ENCODE data around the gene CFAP46. TPM values are rescaled to one million over a fixed set of nuclear protein-coding genes. Genes with fewer than 3 reads are reported as not detected.

Gene CFAP46
- total and polyA plus RNA-seq, 2 of the 8 experiments (the other 6 are each of a cell fraction or from before 2014, with no cell fraction given) = 2.6 to 4.8 TPM

DNA sequence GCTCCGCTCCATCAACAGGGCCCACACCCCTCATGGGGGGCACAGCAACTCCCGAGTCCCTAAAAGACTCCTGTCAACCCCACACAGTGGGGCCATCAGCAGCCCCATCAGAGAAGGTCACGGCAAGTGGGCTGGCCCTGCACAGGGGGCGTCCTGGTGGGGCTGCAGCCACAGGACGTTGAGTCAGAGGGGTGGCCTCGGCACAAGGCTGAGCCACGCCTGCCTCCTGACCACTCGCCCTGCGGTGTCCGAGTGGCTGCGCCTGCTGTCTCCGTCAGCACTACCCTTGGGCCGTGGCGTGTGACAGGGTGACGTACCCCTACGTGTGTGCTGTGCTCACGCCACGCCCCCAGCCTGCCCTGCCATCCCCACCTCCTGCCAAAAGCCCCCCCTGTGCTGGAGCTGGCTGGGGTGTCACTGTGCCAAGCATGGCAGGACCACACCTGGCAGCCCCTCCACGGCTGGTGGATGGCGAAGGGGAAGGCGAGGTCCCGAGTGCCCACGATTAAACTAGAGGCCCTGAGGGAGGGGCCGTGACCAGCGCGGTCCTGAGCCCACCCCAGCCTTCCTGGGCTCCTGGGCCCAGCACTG, 130.4 kb downstream of the CFAP46 start:
- H2AFZ ChIP-seq (ENCODE audit: low read length) = no peak overlapping the region
- ChIA-PET POLR2A (ENCODE audit: partially characterized antibody) (no interaction called here), CTCF (ENCODE audit: partially characterized antibody) (interaction anchor here (1.0 kb wide), 1 partner anchor 9 kb away, joined by 3 read pairs; no protein-coding TSS in a partner anchor)
- no peak overlapping the region for H3K27ac ChIP-seq (ENCODE audit: low read depth, low read length)
- TF ChIP-seq SIN3A (conservative IDR thresholded peaks at IDR 0.05 in 1 of 2, IDR thresholded peaks at IDR 0.05 in 1 of 2; ENCODE audit: low read depth in 1 of 2, low read length in 2 of 2) (no peak), RNF2 (IDR thresholded peaks at IDR 0.05; ENCODE audit: borderline replicate concordance, low read depth, low read length, missing control alignments, poor library complexity, severe bottlenecking) (no peak), TAF7 (optimal IDR thresholded peaks at IDR 0.05; ENCODE audit: borderline replicate concordance, low read depth, low read length) (no peak), EP300 (IDR thresholded peaks at IDR 0.05; ENCODE audit: borderline replicate concordance in 1 of 2, low read depth in 2 of 2, low read length in 2 of 2) (no peak)
- H3K4me3 ChIP-seq (ENCODE audit: extremely low read depth in 1 of 4, insufficient read depth in 2 of 4, low read depth in 3 of 4, low read length in 4 of 4) = no peak overlapping the region
- H4K91ac ChIP-seq (replicated peaks; ENCODE audit: insufficient read length, low read length) = no peak overlapping the region
- DNase-seq (ENCODE audit: low read depth in 1 of 2, low spot score in 2 of 2) (no peak), FAIRE-seq (no peak)
- H3K9me3 ChIP-seq (ENCODE audit: insufficient read depth in 2 of 2, low read depth in 1 of 2, low read length in 1 of 2) = no peaks in the 10 kb centered on the region
- no peaks in the 10 kb centered on the region for H3K79me1 ChIP-seq (ENCODE audit: low read depth, low read length)
- H4K20me1 ChIP-seq (replicated peaks in 1 of 2; ENCODE audit: control insufficient read depth in 1 of 2, insufficient read depth in 2 of 2, low read length in 2 of 2) = no peaks in the 10 kb centered on the region
- H2AK5ac ChIP-seq (ENCODE audit: low read depth, low read length) = no peak overlapping the region
- no peaks in the 10 kb centered on the region for H3K79me2 ChIP-seq (ENCODE audit: control insufficient read depth in 1 of 2, insufficient read depth in 2 of 2, low read length in 2 of 2)
- no peak overlapping the region for H3K4ac ChIP-seq (replicated peaks; ENCODE audit: insufficient read length, low read depth, low read length)
- no peaks in the 10 kb centered on the region for H3K27me3 ChIP-seq (replicated peaks in 1 of 4; ENCODE audit: control insufficient read depth in 3 of 4, extremely low read depth in 1 of 4, insufficient read depth in 3 of 4, low read length in 3 of 4)
- peak overlapping the region; percentile 68 for H4K8ac ChIP-seq (ENCODE audit: extremely low read depth, insufficient read depth, low read length)
- no peak overlapping the region; the same call in 1 of the 2 replicates for H2BK5ac ChIP-seq (ENCODE audit: low read depth, low read length)
- no peaks in the 10 kb centered on the region for H3K36me3 ChIP-seq (ENCODE audit: control insufficient read depth in 2 of 4, insufficient read depth in 4 of 4, low read length in 3 of 4)
- no peak overlapping the region for H2BK20ac ChIP-seq (ENCODE audit: low read length)
- no peak overlapping the region for H3K23ac ChIP-seq (ENCODE audit: insufficient read length)
- 88% methylated on average over 25 of the region's 26 CpGs; no CpG with 5 or more reads in 1 of the 2 experiments for WGBS, 2 experiments (ENCODE audit: extremely low coverage in 1 of 2, insufficient coverage in 1 of 2, insufficient read length in 1 of 2, insufficient replicate concordance in 2 of 2, low coverage in 1 of 2, low lambda C conversion rate in 2 of 2, missing lambda C conversion rate in 1 of 2)
- H3K9ac ChIP-seq (replicated peaks in 1 of 4; ENCODE audit: extremely low read depth in 1 of 4, low read depth in 3 of 4, low read length in 3 of 4) = no peak overlapping the region
- no peak overlapping the region for H2BK120ac ChIP-seq (replicated peaks; ENCODE audit: low read depth, low read length)
- H3K14ac ChIP-seq (ENCODE audit: insufficient read length) = no peak overlapping the region
- H4K5ac ChIP-seq (ENCODE audit: insufficient read length, low read depth, low read length) = no peak overlapping the region
- H3K4me1 ChIP-seq (replicated peaks in 1 of 4; ENCODE audit: control insufficient read depth in 3 of 4, insufficient read depth in 4 of 4, low read length in 3 of 4) = peaks cover 0 to 3% (median 0%) of the 10 kb centered on the region in 4 experiments; a peak in 2 of 7 replicates
- no peak overlapping the region for H3K56ac ChIP-seq (replicated peaks; ENCODE audit: insufficient read length, low read depth, low read length)
- H3K23me2 ChIP-seq (ENCODE audit: low read depth, low read length) = no peaks in the 10 kb centered on the region
- H2BK12ac ChIP-seq (ENCODE audit: low read depth, low read length) = no peak overlapping the region
- H3K4me2 ChIP-seq (ENCODE audit: insufficient read depth in 1 of 2, low read depth in 2 of 2, low read length in 2 of 2) = no peak overlapping the region
- H2BK15ac ChIP-seq (ENCODE audit: low read length) = no peak overlapping the region
- H3K18ac ChIP-seq (ENCODE audit: extremely low read depth, low read length) = no peak overlapping the region
